GM18951 (cell line): ENCODE measurements around the gene NDUFS1.
"Not testable (repeated sequence)": the region's sequence is repeated elsewhere in the genome, so short reads cannot be mapped to it uniquely, and the experiment has no call there.

Experiments
- POLR2A ChIP-seq: IDR thresholded peaks from 4 replicates; pipeline ENCODE4 v1.6.1; 2011; ENCODE audit warnings: mild to moderate bottlenecking; ENCODE audit not compliant: insufficient read length, insufficient read depth; ENCODE audit errors: extremely low read depth
- in situ Hi-C: fragments of 300-500 bp; cut with MboI; formaldehyde crosslinking; loops from one replicate; pipeline ENCODE4 v1.12.0; 2022; ENCODE audit warnings: low sequenced_read_pairs, mixed read lengths, inconsistent platforms; ENCODE audit not compliant: unreplicated experiment

The NDUFS1 gene

GRCh38 chr2:206176901-206177300 lies 17.7 kb upstream of the NDUFS1 start:
- TF ChIP-seq POLR2A, result no peak
- in situ Hi-C loops, result no loop called here

GRCh38 chr2:206176121-206176520 lies 16.9 kb upstream of the NDUFS1 start:
- TF ChIP-seq POLR2A, result no peak
- in situ Hi-C loops, result no loop called here

- TF ChIP-seq POLR2A, result no peak
- in situ Hi-C loops, result no loop called here
Observed at GRCh38 chr2:206173147-206173546, 13.9 kb upstream of the NDUFS1 start.

- in situ Hi-C loops, result not testable (repeated sequence)
Observed at GRCh38 chr2:206171624-206172397, 12.6 kb upstream of the NDUFS1 start.

- in situ Hi-C loops, result not testable (repeated sequence)
Observed at GRCh38 chr2:206168230-206168629, 9.0 kb upstream of the NDUFS1 start.

- TF ChIP-seq POLR2A, result no peak
- in situ Hi-C loops, result no loop called here
Observed at GRCh38 chr2:206164261-206164862, 5.1 kb upstream of the NDUFS1 start.

- TF ChIP-seq POLR2A, result no peak
- in situ Hi-C loops, result no loop called here
Observed at GRCh38 chr2:206163251-206163880, 4.1 kb upstream of the NDUFS1 start.

GRCh38 chr2:206162401-206162800 lies 3.2 kb upstream of the NDUFS1 start:
- in situ Hi-C loops, result not testable (repeated sequence)

- no peak for TF ChIP-seq POLR2A
- in situ Hi-C loops, result no loop called here
Observed at GRCh38 chr2:206160807-206161179, 1.5 kb upstream of the NDUFS1 start.

GRCh38 chr2:206160125-206160806 lies 1.0 kb upstream of the NDUFS1 start:
- in situ Hi-C loops, result no loop called here
- TF ChIP-seq POLR2A, result no peak

GRCh38 chr2:206158563-206159345 lies 490 bp downstream of the NDUFS1 start:
- in situ Hi-C loops, result no loop called here
- no peak for TF ChIP-seq POLR2A

GRCh38 chr2:206157014-206157413 lies 2.2 kb downstream of the NDUFS1 start:
- in situ Hi-C loops, result not testable (repeated sequence)

- in situ Hi-C loops, result no loop called here
- no peak for TF ChIP-seq POLR2A
Observed at GRCh38 chr2:206154197-206154596, 5.0 kb downstream of the NDUFS1 start.
